Heart right ventricle (tissue), 16 donors: Measurements from ENCODE around the gene TNNT1. TPM values are rescaled to one million over a fixed set of nuclear protein-coding genes. Genes with fewer than 3 reads are reported as not detected.

ENCODE experiments used
- ATAC-seq, 8 donors: fragments of 200-7000 bp; cut with Tn5 transposase; one replicate each; pipeline ENCODE4 v1.9.1; 2020; ENCODE audit warnings: mild to moderate bottlenecking in 8 of 8, moderate library complexity in 8 of 8, moderate number of reproducible peaks in 1 of 8
- DNase-seq, 2 donors: peaks; one replicate each; pipeline ENCODE4 v3.0.0-alpha.2; 2020
- H3K27ac ChIP-seq, 10 donors: fragments of 200-600 bp; sonication (generic) in 2 of 10; one replicate each; pipeline versions ENCODE4 v1.5.0 to v1.8.0; 2020 to 2022; ENCODE audit warnings: mild to moderate bottlenecking in 3 of 10
- H3K27me3 ChIP-seq, 7 donors: fragments of 200-600 bp; one replicate each; pipeline ENCODE4 v1.8.0; 2021 to 2022; ENCODE audit warnings: mild to moderate bottlenecking in 2 of 7
- H3K36me3 ChIP-seq, 9 donors: fragments of 200-600 bp; sonication (generic) in 1 of 9; one replicate each; pipeline versions ENCODE4 v1.5.0 to v1.8.0; 2020 to 2022; ENCODE audit warnings: mild to moderate bottlenecking in 2 of 9
- H3K4me1 ChIP-seq, 9 donors: fragments of 200-600 bp; sonication (generic) in 1 of 9; one replicate each; pipeline versions ENCODE4 v1.5.0 to v1.8.0; 2020 to 2022; ENCODE audit warnings: mild to moderate bottlenecking in 4 of 9
- H3K4me3 ChIP-seq, 10 donors: fragments of 200-600 bp; sonication (generic) in 2 of 10; one replicate each; pipeline versions ENCODE4 v1.5.0 to v1.8.0; 2020 to 2022; ENCODE audit warnings: mild to moderate bottlenecking in 7 of 10, moderate library complexity in 2 of 10
- H3K9me3 ChIP-seq, 11 donors: fragments of 200-600 bp in 10 of 11; sonication (generic) in 2 of 11; one replicate each; pipeline versions ENCODE4 v1.5.0 to v1.8.0; 2013 to 2022; ENCODE audit warnings: mild to moderate bottlenecking in 2 of 11, control low read depth in 1 of 11, moderate library complexity in 1 of 11
- WGBS, 2 donors: extraction: QIAGEN DNeasy Blood & Tissue Kit; methylation state at CpG; one replicate each; pipeline ENCODE4 v1.1.7; 2013; ENCODE audit warnings: inconsistent platforms in 1 of 2; 5-methylcytosine and 5-hydroxymethylcytosine counted together
- intact Hi-C, 10 donors: fragments of 100-400 bp; cut with DNase I; formaldehyde crosslinking; loops; one replicate each; pipeline versions ENCODE4 v1.11.1 to v1.14.2; 2022
- polyA plus RNA-seq, 2 donors: library from polyadenylated mRNA; stranded (reverse); fragments of 200-250 nt; gene quantifications; one replicate each; pipeline ENCODE4 v1.2.3, GENCODE V29; 2013
- total RNA-seq, 10 donors: library from RNA; stranded (reverse); fragmentation: NEBNext Ultra II Directional in 3 of 10; extraction: Animal tissue kit (Norgen Biotek cat#: 25700) in 3 of 10; gene quantifications; one replicate each; pipeline versions ENCODE4 v1.2.1 to v1.2.4, GENCODE V29; 2021 to 2023
- TF ChIP-seq, protein P1 (sequence below), 9 donors: fragments of 200-600 bp; sonication (generic) in 2 of 9; IDR thresholded peaks; one replicate each; pipeline versions ENCODE4 v1.5.0 to v1.8.0; 2021 to 2022; ENCODE audit warnings: antibody characterized with exemption in 9 of 9, mild to moderate bottlenecking in 5 of 9, moderate library complexity in 1 of 9
- donor health status: Arrhythmogenic right ventricular cardiomyopathy.
- donor health status: ischemic (EF 13 %, LVEDD 7.1; RV severe dilation, severe dysfunction).
- donor health status: healthy with polysubstance abuse.
- donor health status: DM: no; HTN: yes; CAD: no.
- donor health status: DM: no; HTN: no; CAD: no.
- donor health status: ischemic (EF 25% LVEDD 6.9; RV normal size, moderate dysfunction).
- donor health status: ischemic (EF 25% LVEDD 5.7; RV mildly dilated, moderate dysfunction).
- donor health status: healthy.
- donor health status: DM: yes; HTN: yes; CAD: no.
- donor health status: Ischemic cardiomyopathy.
- donor health status: ischemic (EF 35%, LVEDD 5.7; RV mildly dilated, moderate dysfunction).
- donor health status: nonischemic (EF 11% LVEDD 7.7; RV severe dilation, severe dysfunction).
- donor health status: DM: yes; HTN: yes; CAD: no.
- donor health status: PGD.
- donor health status: ischemic (EF 29% LVEDD 5.4; RV normal size, mild dysfunction).
- donor health status: nonischemic (EF 23%, LVEDD 6.1; RV moderate dilation, normal function).

TNNT1 gene
- total and polyA plus RNA-seq, 12 donors = 19.7 to 721 (median 97.1) TPM

DNA sequence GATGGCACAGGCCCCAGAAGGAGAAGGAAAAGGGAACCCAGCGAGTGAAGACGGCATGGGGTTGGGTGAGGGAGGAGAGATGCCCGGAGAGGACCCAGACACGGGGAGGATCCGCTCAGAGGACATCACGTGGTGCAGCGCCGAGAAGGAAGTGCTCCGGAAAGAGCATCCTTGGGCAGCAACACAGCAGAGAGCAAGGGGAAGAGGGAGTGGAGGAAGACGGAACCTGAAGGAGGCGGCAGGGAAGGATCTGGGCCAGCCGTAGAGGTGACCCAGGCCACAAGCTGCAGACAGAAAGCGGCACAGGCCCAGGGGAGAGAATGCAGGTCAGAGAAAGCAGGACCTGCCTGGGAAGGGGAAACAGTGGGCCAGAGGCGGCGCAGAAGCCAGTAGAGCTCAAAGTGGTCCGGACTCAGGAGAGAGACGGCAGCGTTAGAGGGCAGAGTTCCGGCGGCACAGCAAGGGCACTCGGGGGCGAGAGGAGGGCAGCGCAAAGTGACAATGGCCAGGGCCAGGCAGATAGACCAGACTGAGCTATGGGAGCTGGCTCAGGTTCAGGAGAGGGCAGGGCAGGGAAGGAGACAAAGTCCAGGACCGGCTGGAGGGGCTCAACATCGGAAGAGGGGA, 32.7 kb downstream of the TNNT1 start:
- Histone ChIP-seq H3K36me3 (peaks cover 0 to 18% (median 0%) of the 10 kb centered on the region in 9 donors), H3K27me3 (no peaks in the 10 kb centered on the region), H3K4me1 (peaks cover 35 to 61% (median 52%) of the 10 kb centered on the region in 9 donors), H3K27ac (peak overlapping the region; percentile 86 to 99 (median 96)), H3K4me3 (peak overlapping the region; percentile 69 to 100 (median 89)), H3K9me3 (no peaks in the 10 kb centered on the region)
- intact Hi-C loops = loop anchor here in 2 of 10 donors (2.0 to 10.0 kb wide), 3 partner anchors 28 to 52 kb away; partner anchors contain the start of gene RDH13 (in 1 of the 2)
- 1% methylated on average over 25 of the region's 25 CpGs for WGBS, 2 donors
- TF ChIP-seq, protein P1, sequence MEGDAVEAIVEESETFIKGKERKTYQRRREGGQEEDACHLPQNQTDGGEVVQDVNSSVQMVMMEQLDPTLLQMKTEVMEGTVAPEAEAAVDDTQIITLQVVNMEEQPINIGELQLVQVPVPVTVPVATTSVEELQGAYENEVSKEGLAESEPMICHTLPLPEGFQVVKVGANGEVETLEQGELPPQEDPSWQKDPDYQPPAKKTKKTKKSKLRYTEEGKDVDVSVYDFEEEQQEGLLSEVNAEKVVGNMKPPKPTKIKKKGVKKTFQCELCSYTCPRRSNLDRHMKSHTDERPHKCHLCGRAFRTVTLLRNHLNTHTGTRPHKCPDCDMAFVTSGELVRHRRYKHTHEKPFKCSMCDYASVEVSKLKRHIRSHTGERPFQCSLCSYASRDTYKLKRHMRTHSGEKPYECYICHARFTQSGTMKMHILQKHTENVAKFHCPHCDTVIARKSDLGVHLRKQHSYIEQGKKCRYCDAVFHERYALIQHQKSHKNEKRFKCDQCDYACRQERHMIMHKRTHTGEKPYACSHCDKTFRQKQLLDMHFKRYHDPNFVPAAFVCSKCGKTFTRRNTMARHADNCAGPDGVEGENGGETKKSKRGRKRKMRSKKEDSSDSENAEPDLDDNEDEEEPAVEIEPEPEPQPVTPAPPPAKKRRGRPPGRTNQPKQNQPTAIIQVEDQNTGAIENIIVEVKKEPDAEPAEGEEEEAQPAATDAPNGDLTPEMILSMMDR (IDR thresholded peaks at IDR 0.05) = no peak
- peak; percentile 67 to 77 for DNase-seq
- ATAC-seq = peak; percentile 7 to 52 (median 26)

DNA sequence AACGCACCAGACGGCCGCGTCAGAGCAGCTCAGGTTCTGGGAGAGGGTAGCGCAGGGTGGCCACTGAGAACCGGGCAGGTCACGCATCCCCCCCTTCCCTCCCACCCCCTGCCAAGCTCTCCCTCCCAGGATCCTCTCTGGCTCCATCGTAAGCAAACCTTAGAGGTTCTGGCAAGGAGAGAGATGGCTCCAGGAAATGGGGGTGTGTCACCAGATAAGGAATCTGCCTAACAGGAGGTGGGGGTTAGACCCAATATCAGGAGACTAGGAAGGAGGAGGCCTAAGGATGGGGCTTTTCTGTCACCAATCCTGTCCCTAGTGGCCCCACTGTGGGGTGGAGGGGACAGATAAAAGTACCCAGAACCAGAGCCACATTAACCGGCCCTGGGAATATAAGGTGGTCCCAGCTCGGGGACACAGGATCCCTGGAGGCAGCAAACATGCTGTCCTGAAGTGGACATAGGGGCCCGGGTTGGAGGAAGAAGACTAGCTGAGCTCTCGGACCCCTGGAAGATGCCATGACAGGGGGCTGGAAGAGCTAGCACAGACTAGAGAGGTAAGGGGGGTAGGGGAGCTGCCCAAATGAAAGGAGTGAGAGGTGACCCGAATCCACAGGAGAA, 33.5 kb downstream of the TNNT1 start:
- peak in 2 of 8 donors; percentile 1 to 2 for ATAC-seq
- DNase-seq = peak in 1 of 2 donors; percentile 53
- peaks cover 35 to 66% (median 52%) of the 10 kb centered on the region in 9 donors for H3K4me1 ChIP-seq
- peak overlapping the region; percentile 69 to 100 (median 89) for H3K4me3 ChIP-seq
- H3K27me3 ChIP-seq = no peaks in the 10 kb centered on the region
- peaks cover 0 to 20% (median 0%) of the 10 kb centered on the region in 9 donors for H3K36me3 ChIP-seq
- H3K9me3 ChIP-seq = no peaks in the 10 kb centered on the region
- H3K27ac ChIP-seq = peak overlapping the region; percentile 86 to 99 (median 96)
- 20 to 29% methylated on average over 13 of the region's 13 CpGs for WGBS, 2 donors
- intact Hi-C loops = loop anchor here in 2 of 10 donors (2.0 to 10.0 kb wide), 3 partner anchors 27 to 51 kb away; partner anchors contain the start of gene RDH13 (in 1 of the 2)
- TF ChIP-seq, protein P1 (IDR thresholded peaks at IDR 0.05) = no peak

GRCh38 chr19:55114566-55115145, 34.4 kb downstream of the TNNT1 start:
- 67 to 75% methylated on average over 9 of the region's 9 CpGs for WGBS, 2 donors
- ATAC-seq (no peak), DNase-seq (no peak)
- no peaks in the 10 kb centered on the region for H3K9me3 ChIP-seq
- intact Hi-C loops = loop anchor here in 1 of 10 donors (10.0 kb wide), 1 partner anchor 50 kb away; the partner anchor contains the start of gene RDH13
- TF ChIP-seq, protein P1 (IDR thresholded peaks at IDR 0.05) = no peak
- H3K4me1 ChIP-seq = peaks cover 35 to 68% (median 52%) of the 10 kb centered on the region in 9 donors
- peaks cover 0 to 28% (median 0%) of the 10 kb centered on the region in 9 donors for H3K36me3 ChIP-seq
- peak overlapping the region in 7 of 10 donors; percentile 11 to 98 (median 90) for H3K4me3 ChIP-seq
- H3K27me3 ChIP-seq = no peaks in the 10 kb centered on the region
- H3K27ac ChIP-seq = peak overlapping the region; percentile 86 to 99 (median 96)

GRCh38 chr19:55113570-55114039, 35.4 kb downstream of the TNNT1 start:
- TF ChIP-seq, protein P1 (IDR thresholded peaks at IDR 0.05) = no peak
- peaks cover 0 to 38% (median 0%) of the 10 kb centered on the region in 9 donors for H3K36me3 ChIP-seq
- intact Hi-C loops = loop anchor here in 1 of 10 donors (10.0 kb wide), 1 partner anchor 49 kb away; the partner anchor contains the start of gene RDH13
- H3K4me3 ChIP-seq = peak overlapping the region in 7 of 10 donors; percentile 11 to 98 (median 24)
- ATAC-seq (peak; percentile 43 to 73 (median 70)), DNase-seq (peak; percentile 85 to 98)
- H3K27me3 ChIP-seq = no peaks in the 10 kb centered on the region
- peaks cover 35 to 72% (median 54%) of the 10 kb centered on the region in 9 donors for H3K4me1 ChIP-seq
- WGBS, 2 donors = 12 to 14% methylated on average over 11 to 12 of the region's 12 CpGs
- H3K9me3 ChIP-seq = no peaks in the 10 kb centered on the region
- peak overlapping the region; percentile 82 to 99 (median 96) for H3K27ac ChIP-seq
